Kasumi-1 (cell line): ENCODE data around the gene NRROS.
"Not testable (repeated sequence)": the region's sequence is repeated elsewhere in the genome, so short reads cannot be mapped to it uniquely, and the experiment has no call there.

ENCODE experiments used
- DNase-seq, 2 experiments: peaks; one replicate each; lab custom pipeline; 2025; lab: John Stamatoyannopoulos, UW

Gene NRROS

DNA sequence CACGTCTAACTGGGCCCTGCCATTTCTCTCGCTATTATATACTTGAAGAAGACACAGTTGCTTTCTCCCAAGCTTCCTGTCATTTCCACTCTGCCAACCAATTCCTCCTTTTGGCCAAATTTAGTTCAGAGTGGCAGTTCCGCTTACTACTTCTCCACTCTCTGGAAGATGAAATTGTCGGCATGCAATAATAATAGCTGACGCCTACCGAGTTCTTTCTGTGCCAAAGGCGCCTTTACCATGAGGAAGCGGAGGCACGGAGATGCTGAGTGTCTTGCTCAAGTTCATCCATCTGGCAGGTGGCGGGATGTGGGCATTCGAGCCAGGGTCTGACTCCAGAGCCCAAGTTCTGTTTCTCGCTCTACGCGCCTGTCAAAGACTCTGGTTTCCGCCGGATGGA, 14.6 kb upstream of the NRROS start:
- peak; percentile 69 to 77 for DNase-seq

GRCh38 chr3:196625331-196625730, 14.2 kb upstream of the NRROS start:
- peak in 1 of 2 experiments; percentile 33 for DNase-seq

- no peak for DNase-seq
These were observed 11.6 kb upstream of the NRROS start for GRCh38 chr3:196627918-196628231.

DNA sequence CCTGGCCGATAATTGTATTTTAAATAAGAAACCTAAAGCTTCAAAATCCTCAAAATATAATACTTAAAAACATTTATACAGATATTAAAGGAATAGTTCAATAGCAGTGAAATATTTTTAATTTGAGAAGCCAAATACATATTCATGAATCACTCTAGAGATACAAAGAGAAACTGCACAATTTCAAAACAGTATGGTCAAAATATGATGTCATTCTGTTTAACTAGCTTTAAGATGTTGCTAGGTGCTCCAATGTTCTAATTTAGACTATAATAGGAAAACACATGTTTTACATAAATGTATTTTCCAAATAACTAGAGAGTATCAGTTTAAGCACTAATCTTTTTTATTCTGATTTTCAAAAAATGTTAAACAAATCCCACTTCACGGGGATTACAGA, 10.3 kb upstream of the NRROS start:
- no peak for DNase-seq

DNA sequence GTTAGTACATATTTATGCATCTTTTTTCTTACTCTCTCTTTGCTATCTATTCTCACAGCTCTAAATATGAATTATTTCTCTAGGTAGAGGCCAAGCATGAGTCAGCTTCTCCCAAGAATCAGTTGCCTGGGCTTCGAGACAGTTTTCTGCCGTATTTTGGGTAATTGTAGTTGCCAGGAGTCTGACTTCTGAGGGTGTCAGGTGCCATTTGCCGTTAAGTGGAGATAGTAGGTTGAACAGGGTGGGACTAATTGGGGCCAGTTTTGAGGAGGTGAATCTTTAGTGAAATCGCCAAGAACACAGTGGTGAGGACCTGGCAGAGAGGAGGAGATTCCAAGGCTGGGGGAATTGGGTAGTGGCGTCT, 7.8 kb upstream of the NRROS start:
- DNase-seq: peak in 1 of 2 experiments; percentile 70

- DNase-seq: peak; percentile 98 to 100
These were observed 7.3 kb upstream of the NRROS start for GRCh38 chr3:196632046-196632751.

DNA sequence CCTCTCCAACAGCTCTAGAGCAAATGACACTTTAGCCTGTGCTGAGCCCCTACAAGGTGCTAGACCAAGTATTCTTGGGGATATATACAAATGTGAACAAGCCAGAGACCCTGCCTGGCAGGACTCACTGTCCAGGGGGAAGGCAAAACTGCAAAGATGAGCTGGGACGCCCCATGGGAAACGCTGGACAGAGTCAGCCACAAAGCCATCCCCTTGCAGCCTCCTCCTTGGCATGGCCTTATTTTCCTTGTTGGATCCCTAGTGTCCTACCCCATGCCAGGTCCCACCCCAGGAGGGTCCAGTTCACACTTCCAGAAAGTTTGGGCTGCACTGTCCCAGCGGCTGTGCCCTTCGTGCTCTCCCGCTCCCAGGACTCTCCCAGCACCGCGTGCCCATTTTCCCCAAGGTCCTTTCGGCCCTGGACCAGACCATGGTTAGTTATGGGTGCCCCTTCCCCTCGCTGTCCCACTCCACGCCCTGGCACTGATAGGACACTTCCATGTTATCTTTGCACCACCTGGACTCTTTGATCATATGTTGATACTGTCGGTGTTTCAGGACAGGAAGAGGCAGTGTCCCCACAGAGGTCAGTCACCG, 5.8 kb upstream of the NRROS start:
- peak in 1 of 2 experiments; percentile 10 for DNase-seq

GRCh38 chr3:196634224-196634623, 5.3 kb upstream of the NRROS start:
- peak in 1 of 2 experiments; percentile 14 for DNase-seq

DNA sequence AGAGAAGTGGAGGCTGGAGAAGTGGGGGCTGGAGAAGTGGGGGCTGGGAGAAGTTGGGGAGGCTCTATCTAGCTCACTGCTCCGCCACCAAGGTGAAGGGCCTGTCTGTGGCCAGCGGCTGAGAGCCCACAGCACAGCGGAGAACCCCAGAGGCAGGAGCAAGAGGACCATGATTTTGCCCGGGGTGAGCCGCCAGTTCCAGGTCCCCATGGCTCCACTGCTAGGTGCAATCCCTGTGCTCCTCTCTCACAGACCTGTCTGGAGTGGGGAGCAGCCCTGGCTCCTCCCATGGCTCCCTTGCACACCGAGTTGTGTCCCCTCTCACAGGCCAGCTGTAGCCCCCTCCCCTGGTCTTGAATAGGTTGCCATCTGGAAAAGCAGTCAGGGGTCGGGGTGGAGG, 4.7 kb upstream of the NRROS start:
- DNase-seq: no peak

GRCh38 chr3:196636369-196637349, 2.8 kb upstream of the NRROS start:
- no peak for DNase-seq

GRCh38 chr3:196637941-196638340, 1.6 kb upstream of the NRROS start:
- DNase-seq: not testable (repeated sequence)

DNA sequence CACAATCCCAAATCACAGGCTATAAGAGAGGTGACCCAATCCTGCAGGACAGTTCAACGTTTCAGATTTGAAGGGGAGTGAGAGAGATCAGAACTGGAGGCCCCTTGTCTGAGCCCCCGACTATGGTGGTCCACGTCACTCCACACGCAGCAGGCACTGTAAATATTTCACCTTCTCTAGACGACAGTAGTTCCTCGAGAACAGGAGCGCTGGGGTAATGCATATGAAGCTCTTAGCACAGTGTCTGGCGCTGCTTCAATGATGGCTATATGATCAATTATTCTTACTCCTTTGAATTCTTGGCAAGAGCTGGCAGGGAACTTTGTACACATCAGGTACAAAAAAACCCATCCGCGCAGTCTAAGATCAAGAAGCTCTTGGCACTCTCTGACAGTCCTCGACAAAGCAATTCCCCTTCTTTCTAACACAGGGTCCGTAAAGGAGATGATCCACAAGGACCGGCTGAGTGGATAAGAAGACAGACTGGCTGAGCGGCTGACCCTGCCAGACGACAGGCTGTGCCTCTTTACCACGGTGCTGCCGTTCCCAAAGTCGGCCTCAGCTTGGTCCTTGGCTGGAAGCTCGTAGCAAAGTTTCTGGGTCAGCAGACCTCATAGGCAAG, 522 bp upstream of the NRROS start:
- DNase-seq: peak; percentile 64 to 74

DNA sequence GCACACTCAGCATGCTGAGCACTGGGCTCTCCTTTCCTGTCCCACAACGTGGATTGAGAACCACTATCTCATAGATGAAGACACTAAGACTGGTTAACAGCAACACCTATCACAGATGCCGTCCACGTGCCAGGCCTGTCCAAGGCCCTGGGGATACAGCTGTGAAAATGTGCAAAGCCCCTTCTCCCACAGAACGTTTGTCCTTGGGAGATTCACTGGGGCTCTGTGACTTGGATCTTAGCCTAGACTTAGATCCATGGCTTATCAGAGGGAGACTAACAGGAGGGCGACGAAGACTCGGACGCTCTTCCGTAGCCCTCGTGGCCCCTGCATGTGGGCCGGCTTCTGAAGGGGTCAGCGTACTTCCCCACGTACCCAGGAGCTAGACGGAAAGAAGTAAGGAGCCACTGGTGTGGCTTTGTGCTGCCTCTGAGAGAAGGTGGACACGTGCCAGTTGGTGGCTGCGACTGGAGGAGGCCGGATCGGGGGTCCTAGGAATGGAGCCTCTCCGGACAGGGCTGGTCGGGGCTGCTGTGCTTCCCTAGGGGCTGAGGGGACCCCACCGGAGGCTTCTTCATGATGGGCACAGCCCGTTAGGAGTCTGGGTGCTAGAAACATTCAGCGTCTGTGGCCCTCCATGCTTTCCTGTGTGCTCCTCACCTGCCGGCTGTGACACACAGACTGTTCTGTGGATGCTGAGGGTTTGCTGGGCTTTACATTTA, 964 bp downstream of the NRROS start:
- peak; percentile 21 to 28 for DNase-seq

DNA sequence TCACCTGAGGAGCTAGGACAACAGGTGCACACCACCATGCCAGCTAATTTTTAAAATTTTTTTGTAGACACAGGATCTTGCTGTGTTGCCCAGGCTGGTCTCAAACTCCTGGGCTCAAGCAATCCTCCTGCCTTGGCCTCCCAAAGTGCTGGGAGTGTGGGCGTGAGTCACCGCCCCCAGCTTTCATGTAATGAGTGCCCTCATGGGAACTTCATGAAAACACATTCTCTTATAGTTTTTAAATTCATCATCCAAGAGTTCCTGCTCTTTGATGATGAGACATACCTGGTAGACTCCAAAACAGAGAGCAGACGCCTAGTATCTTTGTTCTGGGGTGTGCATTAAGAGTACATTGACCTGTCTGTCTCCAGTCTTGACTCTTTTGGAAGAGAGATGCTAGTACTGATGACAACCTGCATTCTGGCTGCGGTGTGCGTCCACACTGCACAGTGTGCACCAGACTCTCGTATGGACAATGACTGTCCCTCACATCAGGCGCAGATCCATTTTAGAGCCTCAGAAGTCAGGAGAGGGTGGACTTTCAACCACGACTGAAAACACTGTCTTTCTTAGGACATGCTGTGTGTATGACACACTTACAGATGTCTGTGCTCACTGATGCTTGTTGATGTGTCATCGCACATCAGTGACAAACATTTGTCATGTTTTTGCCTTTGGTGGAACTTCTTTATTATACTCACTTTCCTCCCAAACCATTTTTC, 2.0 kb downstream of the NRROS start:
- no peak for DNase-seq

DNA sequence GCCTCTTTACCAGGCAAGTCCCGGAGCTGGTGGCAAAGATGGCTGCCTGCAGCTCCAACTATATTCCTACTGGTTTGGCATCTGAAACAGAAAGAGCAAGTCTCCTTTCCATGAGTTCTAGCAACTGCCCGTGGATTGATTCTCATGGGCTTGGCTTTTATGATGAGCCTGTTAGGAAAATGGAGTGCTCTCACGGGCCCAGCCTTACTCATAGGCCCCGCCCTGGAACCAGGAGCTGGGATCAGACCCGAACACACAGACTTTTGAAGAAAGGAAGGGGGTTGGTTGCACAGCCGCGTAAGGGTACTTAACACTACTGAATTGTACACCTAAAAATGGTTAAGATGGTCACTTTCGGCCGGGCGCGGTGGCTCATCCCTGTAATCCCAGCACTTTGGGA, 2.9 kb downstream of the NRROS start:
- DNase-seq: no peak

DNA sequence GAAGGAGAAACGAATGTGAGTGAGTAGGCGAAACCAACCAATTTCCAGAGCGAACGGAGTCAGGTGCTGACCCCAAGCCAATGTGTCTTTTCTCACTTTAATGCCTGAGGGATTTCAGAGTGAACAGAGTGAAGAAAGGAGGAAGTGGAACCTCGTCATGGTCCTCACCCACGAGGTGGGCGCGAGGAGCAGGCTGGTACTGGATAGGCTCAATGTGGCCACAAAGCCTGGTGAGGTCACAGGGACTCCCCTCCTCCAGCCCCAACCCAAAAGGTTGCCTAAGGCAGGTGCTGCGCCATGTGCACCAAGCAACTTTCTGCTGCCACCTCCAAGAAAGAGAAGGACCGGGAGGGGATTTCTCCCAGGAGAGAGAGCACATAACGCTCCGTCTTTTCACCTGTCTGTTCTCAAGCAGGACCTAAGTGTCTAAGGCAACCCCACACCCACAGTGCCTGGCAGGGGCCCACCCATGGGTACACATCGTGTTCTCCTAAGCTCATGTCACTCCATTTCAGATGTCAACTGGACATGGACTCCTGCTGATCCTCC, 3.8 kb downstream of the NRROS start:
- DNase-seq: peak; percentile 22 to 41

- no peak for DNase-seq
These were observed 4.3 kb downstream of the NRROS start for GRCh38 chr3:196643761-196644160.

DNA sequence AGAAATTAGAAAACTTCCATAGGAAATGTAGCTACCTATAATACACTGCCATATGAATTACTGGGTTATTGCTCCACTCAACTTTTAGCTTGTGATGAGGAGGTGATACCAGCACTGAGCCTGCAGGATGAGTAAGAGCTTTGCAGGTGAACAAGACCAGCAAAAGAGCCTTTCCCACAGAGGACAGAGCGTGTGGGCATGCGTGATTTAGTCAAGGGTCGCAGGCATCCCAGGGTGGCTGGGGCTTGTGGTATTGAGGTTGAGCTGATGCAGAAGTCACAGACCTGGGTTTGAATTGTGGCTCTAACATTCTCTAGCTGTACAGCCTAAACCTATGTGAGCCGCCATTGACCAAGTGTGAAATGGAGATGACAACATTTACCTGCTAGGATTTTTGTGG, 5.6 kb downstream of the NRROS start:
- no peak for DNase-seq

DNA sequence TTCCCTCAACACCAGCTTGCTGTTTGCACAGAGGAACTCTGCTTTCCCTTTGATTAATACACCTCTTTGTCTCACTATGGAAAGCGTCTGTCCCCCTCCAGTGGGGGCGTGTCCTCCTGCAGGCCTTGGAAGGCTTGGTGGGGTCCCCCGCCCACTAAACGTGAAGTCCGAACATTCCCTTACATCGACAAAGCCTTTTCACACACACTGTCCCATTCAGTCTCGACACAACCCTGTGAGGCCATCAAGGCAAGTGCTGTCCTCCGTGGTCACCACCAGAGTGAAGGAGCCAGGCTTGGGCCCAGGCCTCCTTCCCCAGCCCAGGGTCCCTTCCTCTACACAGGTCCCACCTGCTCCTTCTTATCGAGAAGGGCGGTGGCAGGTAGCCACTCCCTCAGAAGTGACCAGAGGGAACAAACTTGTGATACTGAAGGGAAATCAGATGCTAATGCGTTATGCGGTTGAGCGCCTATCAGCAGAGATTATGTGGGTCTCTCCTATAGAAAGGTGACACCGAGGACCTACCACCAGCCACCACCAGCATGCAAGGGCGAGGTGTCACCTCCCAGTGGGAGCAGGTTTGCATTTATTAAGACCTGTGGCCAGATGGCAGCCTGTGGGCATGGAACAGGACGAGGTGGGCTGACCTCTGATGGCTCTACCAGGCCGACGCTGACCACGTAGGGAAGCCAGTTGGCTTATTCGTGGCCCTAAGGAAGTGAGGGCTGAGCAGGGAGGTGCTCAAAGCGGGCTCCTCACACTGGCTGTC, 6.6 kb downstream of the NRROS start:
- DNase-seq: no peak

- DNase-seq: no peak
These were observed 7.2 kb downstream of the NRROS start for GRCh38 chr3:196646666-196647216.
